Stimulated activated CD4-positive, alpha-beta T cell treated with anti-CD3 and anti-CD28 coated beads, TNF-alpha, amount 100 ng/mL, for 4 hours (primary cell): ENCODE data around the gene ADAMTS19.
"Not testable (repeated sequence)": the region's sequence is repeated elsewhere in the genome, so short reads cannot be mapped to it uniquely, and the experiment has no call there.

Experiments used
- DNase-seq, 3 experiments: peaks; one replicate each; pipeline ENCODE4 v3.0.0-alpha.2; 2020; ENCODE audit warnings: low read depth in 3 of 3

The ADAMTS19 gene, protein sequence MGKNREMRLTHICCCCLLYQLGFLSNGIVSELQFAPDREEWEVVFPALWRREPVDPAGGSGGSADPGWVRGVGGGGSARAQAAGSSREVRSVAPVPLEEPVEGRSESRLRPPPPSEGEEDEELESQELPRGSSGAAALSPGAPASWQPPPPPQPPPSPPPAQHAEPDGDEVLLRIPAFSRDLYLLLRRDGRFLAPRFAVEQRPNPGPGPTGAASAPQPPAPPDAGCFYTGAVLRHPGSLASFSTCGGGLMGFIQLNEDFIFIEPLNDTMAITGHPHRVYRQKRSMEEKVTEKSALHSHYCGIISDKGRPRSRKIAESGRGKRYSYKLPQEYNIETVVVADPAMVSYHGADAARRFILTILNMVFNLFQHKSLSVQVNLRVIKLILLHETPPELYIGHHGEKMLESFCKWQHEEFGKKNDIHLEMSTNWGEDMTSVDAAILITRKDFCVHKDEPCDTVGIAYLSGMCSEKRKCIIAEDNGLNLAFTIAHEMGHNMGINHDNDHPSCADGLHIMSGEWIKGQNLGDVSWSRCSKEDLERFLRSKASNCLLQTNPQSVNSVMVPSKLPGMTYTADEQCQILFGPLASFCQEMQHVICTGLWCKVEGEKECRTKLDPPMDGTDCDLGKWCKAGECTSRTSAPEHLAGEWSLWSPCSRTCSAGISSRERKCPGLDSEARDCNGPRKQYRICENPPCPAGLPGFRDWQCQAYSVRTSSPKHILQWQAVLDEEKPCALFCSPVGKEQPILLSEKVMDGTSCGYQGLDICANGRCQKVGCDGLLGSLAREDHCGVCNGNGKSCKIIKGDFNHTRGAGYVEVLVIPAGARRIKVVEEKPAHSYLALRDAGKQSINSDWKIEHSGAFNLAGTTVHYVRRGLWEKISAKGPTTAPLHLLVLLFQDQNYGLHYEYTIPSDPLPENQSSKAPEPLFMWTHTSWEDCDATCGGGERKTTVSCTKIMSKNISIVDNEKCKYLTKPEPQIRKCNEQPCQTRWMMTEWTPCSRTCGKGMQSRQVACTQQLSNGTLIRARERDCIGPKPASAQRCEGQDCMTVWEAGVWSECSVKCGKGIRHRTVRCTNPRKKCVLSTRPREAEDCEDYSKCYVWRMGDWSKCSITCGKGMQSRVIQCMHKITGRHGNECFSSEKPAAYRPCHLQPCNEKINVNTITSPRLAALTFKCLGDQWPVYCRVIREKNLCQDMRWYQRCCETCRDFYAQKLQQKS

DNA sequence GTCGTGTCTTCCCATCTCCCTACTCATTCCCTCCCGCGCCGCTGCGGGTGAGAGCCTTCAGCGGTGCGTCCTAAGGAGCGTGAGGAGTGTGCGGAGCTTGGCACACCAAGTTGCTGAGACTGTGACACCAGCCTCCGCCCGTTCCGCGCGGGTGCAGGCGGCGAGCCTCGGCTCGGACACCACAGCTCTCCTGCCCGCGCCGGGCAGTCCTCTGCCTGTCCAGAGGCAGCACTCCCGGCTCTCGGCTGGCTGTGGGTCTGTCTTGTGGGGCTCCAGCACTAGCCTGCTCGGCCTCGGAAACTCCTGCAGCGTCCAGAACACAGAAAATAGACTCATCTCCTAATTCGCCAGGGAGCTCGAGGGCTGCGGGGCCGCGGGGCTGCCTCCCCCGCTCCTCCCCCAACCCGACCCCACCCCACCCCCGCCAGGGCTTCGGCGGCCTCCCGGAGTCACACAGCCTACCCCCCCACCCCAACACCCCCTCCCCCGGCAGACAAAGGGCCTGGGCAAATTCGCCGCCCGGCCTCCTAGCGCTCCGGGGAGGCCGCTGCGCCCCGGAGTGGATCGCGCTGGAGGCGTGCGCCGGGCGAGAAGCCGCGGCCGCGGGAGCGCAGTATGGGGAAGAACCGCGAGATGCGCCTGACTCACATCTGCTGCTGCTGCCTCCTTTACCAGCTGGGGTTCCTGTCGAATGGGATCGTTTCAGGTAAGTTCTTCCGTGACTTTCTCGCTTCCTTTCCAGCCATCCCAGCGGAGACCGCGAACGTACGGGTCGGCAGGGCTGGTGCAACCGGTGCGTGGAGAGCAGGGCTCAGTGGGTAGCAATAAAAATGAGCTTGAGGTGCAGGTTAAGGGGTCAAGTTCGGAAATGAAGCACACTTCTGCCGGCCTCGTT, at the start of gene ADAMTS19:
ADAMTS19 (plus strand) TSS at position 522 of the 895 bp plus-strand sequence; CDS start at position 616, 94 bp downstream.
- DNase-seq = no peak

DNA sequence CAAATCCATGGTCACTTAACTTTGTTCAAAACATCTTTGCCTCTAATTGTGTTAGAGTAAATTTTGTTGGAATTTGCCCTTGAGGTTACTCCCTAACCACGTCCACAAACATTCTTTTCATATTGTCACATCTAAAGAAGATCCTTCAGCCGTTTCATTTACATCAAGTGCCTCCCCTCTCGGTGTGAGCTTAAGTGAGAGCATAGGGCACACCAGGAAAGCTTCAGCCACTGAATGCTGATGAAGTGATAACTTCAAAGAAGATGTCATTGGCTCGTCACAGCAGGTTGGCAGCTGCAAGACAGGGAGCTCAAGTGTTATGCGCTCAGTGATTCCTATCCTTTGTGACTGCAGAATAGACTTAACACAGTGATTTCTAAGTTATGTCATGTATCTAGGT, 49.6 kb upstream of the ADAMTS19 start:
- no peak for DNase-seq

DNA sequence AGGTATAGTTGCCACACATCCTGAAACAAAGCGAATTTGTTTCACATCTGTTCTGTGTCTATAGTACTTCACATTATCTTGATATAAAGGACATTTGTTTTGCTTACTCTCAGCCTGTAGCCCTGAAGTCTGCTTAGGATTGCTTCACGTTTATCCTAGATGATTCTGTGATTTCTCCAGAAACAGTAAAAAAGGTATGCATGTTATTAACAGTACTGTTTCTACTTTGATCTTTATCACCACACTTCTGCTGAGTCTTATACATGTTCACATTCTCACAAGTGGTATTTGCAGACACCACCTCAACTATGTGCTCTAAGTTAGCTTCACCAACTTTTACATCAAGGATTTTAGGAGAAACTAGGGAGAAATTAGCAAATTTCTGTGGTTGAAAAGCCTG, 47.4 kb upstream of the ADAMTS19 start:
- DNase-seq = no peak

DNA sequence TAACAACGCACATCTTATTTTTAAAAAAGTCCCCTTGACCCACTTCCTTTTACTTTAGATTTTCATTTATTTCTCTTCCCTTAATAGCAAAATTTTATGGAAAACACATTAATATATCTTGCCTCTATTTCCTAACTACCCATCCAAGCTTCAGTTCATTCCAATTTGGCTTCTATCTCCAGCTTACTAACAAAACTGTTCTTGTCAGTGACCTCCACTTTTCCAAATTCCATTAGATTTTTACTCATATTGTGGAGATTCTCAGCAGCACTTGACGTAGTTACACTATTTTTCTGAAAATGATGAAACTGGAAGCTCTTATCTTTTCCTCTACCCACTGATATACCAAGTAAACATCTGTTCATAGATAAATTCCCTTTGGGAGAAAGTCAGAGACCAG, 46.5 kb upstream of the ADAMTS19 start:
- DNase-seq = no peak

DNA sequence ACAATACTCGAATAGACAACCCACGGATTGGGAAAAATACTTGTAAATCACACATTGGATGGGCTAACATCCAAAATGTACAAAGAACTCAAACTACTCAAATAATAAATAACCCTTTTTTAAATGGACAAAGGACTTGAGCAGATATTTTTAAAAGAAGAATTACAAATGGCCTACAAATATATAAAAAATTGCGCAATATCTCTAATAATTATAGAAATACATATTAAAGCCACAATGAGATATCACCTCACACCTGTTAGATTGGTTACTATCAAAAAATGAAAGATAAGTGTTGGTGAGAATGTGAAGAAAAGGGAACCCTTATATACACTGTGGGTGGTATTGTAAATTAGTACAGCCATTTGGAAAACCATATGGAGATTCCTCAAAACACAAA, 40.8 kb upstream of the ADAMTS19 start:
- no peak for DNase-seq

DNA sequence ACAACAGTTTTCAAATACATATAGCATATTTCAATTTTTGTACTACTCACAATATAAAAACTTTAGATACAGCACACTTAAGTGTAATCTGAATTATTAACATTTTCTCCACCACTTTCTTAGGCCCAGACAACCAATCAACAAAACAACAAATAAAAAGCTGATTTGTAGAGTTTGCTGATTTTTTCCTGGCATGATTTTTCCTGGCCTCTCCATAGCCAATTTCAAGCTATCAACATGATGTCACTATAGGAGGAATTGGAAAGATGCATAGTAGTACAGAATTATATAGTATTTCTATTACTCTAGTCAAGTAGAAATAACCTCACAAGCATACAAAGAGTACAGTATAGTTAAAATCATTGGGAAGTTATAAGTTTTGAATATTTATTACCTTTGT, 35.1 kb upstream of the ADAMTS19 start:
- DNase-seq = no peak

DNA sequence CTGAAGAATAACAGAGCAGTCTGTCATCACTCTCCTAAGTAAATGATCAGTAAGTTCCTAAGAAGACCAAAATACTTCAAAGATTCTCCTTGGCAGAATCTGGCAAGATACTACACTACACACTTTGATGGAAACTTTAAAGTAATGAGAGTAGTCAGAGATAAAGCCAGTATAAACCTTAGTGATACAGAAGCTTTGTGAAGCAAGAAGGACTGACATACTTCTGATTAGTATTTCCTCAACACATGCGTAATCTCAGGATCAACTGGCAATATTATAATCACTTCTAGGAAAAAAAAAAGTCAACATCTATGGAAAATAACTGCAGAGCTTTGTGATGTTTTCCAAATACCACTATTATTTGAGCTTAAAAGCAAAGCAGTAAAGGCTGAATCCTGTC, 34.0 kb upstream of the ADAMTS19 start:
- DNase-seq = no peak

DNA sequence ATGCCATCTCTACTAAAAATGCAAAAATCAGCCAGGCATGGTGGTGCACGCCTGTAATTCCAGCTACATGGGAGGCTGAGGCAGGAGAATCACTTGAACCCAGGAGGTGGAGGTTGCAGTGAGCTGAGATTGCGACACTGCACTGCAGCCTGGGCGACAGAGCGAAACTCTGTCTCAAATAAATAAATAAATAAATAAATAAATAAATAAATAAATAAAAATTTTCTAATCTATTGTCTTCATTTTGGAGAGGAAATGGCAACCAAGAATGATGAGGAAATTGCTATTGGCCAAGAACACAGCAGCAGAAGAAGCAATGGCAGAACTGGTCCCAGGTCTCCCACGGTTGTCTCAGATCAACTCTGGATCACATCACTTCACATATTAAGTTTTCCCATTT, 31.5 kb upstream of the ADAMTS19 start:
- DNase-seq = not testable (repeated sequence)

DNA sequence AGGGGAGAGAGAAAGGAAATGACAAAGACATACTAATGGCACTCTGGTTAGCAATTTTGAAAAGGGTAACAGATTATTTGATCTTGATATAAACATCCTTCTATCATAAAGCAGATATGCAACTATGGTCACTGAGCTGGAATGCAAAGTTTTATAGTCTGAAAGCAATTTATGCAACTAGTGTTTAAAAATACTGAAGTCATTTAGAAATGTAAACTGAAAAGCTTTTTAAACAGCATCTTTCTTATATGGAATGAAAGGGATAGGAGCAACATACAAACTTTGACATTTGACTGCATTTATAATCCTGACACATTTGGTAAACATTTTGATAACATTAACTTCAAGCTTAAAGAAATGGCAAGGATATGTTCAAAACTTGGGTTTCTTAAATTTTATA, 28.7 kb upstream of the ADAMTS19 start:
- no peak for DNase-seq

DNA sequence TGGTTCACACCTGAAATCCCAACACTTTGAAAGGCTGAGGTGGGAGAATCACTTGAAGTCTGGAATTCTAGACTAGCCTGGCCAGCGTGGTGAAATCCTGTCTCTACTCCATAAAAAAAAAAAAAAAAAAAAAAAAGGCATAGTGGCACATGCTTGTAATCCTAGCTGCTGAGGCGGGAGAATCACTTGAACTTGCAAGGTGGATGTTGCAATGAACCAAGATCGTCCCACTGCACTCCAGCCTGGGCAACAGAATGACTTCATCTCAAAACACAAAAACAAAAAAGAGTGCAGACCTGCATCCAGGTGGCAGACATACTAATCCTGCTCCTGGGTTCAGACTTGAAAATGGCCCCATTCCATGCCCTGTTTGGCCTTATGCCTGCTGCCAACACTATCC, 21.8 kb upstream of the ADAMTS19 start:
- DNase-seq = no peak

DNA sequence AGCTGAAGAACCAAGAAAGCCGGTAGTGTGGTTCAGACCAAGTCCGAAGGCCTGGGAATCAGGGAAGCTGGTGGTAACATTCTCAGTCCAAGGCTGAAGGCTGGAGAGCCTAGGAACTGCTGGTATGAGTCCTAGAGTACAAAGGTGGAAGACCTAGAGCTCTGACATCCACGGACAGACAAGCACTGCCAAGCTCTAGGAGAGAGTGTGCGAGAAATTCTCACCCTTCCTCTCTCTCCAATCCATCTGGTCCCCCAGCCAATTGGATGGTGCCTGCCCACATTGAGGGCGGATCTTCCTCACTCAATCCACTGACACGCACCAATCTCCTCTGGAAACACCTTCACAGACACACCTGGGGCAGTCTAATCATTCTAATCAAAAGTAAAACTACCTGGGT, 19.7 kb upstream of the ADAMTS19 start:
- DNase-seq = no peak

DNA sequence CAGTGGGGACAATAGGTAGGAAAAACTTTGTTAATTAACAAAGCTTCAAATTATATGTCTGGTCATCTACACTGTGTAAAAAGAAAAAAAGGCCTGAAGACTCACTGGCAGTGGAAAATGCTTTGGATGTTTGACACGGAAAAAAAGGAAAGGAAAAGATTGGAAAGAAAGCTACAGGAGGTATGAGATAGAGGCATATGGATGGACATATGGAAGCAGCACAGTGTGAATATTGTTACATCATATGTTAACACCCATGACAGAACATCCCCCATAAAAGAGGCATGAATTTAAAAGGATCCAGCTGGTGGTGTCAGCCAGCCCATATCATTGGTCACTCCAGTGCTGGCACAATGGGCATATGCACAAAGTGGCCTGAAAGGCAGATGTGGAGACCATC, 19.0 kb upstream of the ADAMTS19 start:
- DNase-seq = no peak

DNA sequence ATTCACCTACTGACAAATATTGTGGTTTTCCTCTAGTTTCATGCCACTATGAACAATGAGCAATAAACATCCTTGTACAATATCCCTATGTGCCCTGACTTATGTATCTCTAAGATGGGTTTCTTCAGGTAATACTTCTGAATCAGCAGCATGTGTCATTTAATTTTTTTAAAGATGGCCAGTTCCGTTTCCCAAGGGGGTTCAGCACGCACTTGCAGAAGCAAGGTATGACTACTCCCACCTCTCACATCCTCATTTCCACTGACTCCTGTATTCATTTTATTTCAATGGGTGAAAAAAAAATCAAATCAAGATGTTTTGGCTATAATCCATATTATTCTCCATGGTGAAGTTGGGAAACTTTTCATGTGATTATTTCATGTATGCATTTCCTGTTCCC, 14.7 kb upstream of the ADAMTS19 start:
- no peak for DNase-seq

DNA sequence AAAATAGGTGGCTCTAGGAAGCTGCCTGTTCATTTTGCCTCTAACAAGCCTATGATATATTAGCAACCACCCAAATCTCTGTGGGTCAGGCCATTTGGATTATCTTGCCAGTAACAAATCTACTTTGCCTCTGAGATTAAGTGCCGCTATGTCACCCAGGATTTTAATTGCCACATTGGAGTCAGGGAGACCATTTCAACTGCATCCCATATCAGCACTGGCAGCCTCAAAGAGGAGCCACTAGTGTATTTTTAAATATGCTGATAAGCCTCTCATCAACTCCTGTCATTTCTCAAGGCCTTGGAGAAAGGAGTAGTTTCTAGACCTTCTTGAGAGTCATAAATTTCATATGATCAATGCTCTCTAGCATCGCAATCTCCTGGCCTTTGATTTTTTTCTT, 12.1 kb upstream of the ADAMTS19 start:
- no peak for DNase-seq

DNA sequence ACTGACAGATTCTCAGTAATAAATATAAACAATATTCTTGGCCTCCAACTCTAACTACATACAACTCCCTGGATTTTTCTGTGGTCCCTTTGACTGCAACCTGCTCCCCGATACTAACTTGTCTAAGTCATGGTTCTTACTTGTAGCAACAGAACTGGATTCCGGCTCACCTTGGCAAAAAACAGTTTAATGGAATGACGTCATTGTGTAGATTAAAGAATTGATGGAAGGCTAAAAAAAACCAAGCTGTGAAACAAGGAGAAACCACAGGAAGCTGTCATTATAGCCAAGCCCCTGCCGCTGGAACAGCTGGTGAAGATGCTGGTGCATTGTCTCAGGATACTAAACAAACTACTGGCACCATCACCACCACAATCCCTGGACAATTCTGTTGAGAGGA, 11.4 kb upstream of the ADAMTS19 start:
- no peak for DNase-seq

DNA sequence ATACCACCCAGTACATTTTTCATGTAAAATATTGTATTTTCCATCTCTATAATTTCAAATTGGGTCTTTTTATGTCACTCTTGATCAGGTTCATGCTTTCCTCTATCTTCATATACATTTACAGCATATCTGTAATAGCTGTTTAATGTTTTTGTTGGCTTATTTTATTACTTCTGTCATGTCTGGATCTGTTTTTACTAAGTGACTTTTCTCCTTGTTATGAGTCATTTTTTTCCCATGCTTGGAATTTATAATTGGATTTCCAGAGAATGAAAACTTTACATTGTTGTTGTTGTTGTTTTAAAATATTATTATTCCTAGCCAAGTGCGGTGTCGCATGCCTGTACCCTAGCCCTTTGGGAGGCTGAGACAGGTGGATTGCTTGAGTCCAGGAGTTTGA, 5.6 kb upstream of the ADAMTS19 start:
- DNase-seq = no peak

DNA sequence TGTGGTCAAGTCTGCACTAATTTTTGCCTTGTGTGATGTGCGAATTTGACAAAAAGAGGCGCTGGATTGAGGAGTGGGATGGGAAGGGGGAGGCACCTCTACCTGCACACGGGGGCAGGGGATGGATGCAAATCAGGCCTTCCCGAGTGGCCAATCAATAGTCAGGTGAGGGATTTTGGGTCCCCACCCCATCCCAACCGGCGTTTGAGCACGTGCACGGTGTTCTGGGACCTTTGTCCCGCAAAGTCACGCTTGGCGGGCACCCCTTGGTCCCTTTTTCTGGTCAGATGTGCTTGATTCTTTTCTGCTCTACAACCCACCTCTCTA, 685 bp upstream of the ADAMTS19 start:
- no peak for DNase-seq

DNA sequence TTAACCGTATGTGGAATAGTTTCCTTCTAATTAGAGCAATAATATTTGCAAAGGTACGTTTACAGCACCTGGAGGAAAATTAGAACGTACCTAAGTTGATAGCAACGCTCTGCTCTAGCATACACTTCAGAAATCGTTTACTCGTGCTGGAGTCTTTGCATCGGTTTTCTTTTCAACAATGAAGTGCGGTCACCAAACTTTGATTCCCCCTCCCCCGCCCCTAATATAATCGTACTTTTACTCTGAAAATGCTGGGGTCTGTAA, 506 bp downstream of the ADAMTS19 start:
- no peak for DNase-seq

DNA sequence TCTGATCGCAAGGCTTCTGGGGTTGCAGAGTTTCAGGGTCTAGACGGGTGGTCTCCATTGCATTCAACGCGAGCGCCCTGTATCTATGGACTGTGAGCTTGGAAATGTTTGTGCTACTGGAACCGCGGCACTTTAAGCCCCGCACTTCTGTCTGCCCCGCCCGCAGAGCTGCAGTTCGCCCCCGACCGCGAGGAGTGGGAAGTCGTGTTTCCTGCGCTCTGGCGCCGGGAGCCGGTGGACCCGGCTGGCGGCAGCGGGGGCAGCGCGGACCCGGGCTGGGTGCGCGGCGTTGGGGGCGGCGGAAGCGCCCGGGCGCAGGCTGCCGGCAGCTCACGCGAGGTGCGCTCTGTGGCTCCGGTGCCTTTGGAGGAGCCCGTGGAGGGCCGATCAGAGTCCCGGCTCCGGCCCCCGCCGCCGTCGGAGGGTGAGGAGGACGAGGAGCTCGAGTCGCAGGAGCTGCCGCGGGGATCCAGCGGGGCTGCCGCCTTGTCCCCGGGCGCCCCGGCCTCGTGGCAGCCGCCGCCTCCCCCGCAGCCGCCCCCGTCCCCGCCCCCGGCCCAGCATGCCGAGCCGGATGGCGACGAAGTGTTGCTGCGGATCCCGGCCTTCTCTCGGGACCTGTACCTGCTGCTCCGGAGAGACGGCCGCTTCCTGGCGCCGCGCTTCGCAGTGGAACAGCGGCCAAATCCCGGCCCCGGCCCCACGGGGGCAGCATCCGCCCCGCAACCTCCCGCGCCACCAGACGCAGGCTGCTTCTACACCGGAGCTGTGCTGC, 1.0 kb downstream of the ADAMTS19 start:
- DNase-seq = no peak

DNA sequence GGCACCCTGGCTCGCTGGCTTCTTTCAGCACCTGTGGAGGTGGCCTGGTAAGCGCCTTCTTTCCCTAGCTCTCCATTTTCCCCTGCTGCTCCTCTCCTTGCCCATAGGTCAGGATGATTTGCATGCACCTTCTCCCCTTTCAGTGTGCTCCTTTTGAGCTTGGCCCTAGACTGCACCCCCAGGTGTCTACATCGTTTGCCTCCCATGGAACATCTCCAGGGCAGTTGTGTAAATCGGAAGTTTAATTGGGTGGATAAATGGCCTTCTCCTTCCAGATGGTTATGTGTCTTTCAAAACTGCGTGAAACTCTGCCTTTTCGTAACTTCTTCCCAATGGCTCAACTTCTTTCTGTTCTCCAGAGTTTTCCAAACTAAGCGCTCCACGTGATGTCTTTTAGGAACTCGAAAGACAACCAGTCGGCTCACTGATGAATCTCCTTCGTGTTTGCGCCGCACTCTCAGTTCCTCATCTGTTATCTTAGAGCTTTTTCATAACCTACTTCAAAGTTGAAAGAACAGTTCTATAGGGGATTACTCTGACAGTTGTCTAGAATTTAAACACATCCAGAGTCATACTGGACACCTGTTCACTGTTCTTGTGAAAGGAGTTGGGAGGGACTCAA, 1.7 kb downstream of the ADAMTS19 start:
- DNase-seq = no peak
